K562 (cell line): ENCODE measurements around the gene SPRY2.

Experiments
- ELF1 ChIP-seq: fragments of 200-800 bp; sonication (Bioruptor generic); IDR thresholded peaks from 2 replicates; pipeline ENCODE4 v1.6.1; 2016; ENCODE audit warnings: missing genetic modification characterization, missing compliant biosample characterization
- XRCC3 ChIP-seq: fragments of 450-650 bp; IDR thresholded peaks from 2 replicates; pipeline ENCODE4 v1.6.1; 2017; ENCODE audit warnings: mild to moderate bottlenecking, moderate library complexity
- ZNF316 ChIP-seq: fragments of 450-650 bp; IDR thresholded peaks from 2 replicates; pipeline ENCODE4 v1.6.1; 2016
- ZSCAN29 ChIP-seq: fragments of 450-650 bp; IDR thresholded peaks from 2 replicates; pipeline ENCODE4 v1.6.1; 2017
- TF ChIP-seq, protein P1 (sequence below): fragments of 250-450 bp; sonication (Bioruptor Pico); IDR thresholded peaks from 2 replicates; pipeline ENCODE4 v1.5.0; 2020; ENCODE audit warnings: mild to moderate bottlenecking, borderline replicate concordance

DNA sequence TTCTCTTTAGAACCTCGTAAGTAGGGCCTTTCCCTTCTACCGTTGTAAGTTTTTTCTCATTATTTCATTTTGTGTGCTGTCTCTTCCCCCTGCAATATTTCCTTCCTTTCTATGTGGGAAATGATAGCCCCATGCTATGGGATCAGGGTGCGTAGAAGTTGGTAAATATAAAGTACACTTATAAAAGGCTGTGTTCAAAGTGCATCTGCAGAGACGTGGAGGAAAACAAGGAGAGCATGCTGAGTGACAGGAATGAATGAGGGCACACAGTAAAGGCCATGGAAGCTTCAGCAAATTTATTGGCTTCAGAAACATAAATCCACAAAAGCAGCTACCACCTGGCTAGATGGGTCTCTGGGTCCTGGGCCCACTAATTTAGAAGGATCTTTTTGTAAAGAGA is 21.6 kb upstream of the SPRY2 start:
- TF ChIP-seq XRCC3 = no peak
- no peak for TF ChIP-seq ELF1 (tag)
- no peak for TF ChIP-seq ZSCAN29
- TF ChIP-seq ZNF316 = no peak
- TF ChIP-seq, protein P1, sequence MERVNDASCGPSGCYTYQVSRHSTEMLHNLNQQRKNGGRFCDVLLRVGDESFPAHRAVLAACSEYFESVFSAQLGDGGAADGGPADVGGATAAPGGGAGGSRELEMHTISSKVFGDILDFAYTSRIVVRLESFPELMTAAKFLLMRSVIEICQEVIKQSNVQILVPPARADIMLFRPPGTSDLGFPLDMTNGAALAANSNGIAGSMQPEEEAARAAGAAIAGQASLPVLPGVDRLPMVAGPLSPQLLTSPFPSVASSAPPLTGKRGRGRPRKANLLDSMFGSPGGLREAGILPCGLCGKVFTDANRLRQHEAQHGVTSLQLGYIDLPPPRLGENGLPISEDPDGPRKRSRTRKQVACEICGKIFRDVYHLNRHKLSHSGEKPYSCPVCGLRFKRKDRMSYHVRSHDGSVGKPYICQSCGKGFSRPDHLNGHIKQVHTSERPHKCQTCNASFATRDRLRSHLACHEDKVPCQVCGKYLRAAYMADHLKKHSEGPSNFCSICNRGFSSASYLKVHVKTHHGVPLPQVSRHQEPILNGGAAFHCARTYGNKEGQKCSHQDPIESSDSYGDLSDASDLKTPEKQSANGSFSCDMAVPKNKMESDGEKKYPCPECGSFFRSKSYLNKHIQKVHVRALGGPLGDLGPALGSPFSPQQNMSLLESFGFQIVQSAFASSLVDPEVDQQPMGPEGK (CRISPR knock-in tag) = no peak
